Vagina (tissue), 2 donors: ENCODE data around the gene PAQR4.

Experiments
- CTCF ChIP-seq, 3 experiments: fragments of 450-650 bp in 2 of 3; fragments of 200-600 bp in 1 of 3; sonication (generic) in 1 of 3; IDR thresholded peaks; one replicate each; pipeline ENCODE4 v1.5.1; 2017 to 2019; ENCODE audit warnings: antibody characterized with exemption in 3 of 3, mild to moderate bottlenecking in 2 of 3, moderate library complexity in 2 of 3
- POLR2A ChIP-seq, 2 donors: fragments of 450-650 bp; IDR thresholded peaks; one replicate each; pipeline ENCODE4 v1.6.1; 2017; ENCODE audit warnings: antibody characterized with exemption in 2 of 2, mild to moderate bottlenecking in 2 of 2, moderate library complexity in 2 of 2
- POLR2AphosphoS5 ChIP-seq, 2 donors: sonication (generic); formaldehyde crosslinking; IDR thresholded peaks; one replicate each; pipeline ENCODE4 v1.9.0; 2017; ENCODE audit warnings: antibody characterized with exemption in 2 of 2, mild to moderate bottlenecking in 2 of 2, low read depth in 1 of 2; ENCODE audit not compliant: insufficient read depth in 1 of 2

DNA sequence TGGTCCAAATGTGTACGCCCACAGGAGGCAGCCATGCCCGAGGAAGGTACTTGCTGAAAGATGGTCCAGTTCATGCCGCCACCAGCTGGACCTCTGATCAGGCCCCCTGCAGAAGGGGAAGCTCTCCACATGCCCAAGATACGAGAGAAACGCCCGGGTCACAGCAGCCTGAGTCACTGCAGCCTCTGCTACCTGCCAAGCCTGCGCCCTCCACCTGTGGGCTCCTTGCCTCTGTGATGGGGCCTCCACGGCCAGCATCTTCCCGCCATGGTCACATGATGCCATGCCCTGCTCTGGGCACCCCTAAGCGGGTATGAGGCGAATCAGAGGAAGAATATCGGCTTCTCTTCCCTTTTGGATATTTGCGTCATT is 18.8 kb upstream of the PAQR4 start:
- TF ChIP-seq CTCF (IDR thresholded peaks at IDR 0.05) (no peak), POLR2A (IDR thresholded peaks at IDR 0.05) (no peak), POLR2AphosphoS5 (IDR thresholded peaks at IDR 0.05; ENCODE audit: insufficient read depth in 1 of 2, low read depth in 1 of 2) (no peak)
